CD1c-positive myeloid dendritic cell (primary cell): ENCODE measurements around the gene CBX3.
"Not testable (repeated sequence)": the region's sequence is repeated elsewhere in the genome, so short reads cannot be mapped to it uniquely, and the experiment has no call there.

Source experiments
- DNase-seq: peaks from one replicate; pipeline ENCODE4 v3.0.0-alpha.2; 2016; ENCODE audit errors: extremely low spot score

CBX3 gene

DNA sequence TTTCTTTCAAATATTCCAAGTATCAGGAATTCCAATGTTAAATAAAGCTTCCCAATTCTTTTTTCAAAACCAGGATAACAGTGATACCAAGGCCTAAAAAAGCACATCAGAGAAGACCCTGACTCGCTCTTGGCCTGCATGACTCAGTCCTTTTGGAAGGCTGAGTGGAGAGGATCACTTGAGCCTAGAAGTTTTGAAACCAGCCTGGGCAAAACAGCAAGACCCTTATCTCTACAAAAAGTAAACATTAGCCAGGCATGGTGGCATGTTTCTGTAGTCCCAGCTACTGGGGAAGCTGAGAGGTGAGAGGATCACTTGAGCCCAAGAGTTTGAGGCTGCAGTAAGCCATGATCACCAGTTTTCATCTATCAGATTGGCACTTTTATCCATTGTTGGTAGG is 30.9 kb upstream of the CBX3 start:
- no peak for DNase-seq

DNA sequence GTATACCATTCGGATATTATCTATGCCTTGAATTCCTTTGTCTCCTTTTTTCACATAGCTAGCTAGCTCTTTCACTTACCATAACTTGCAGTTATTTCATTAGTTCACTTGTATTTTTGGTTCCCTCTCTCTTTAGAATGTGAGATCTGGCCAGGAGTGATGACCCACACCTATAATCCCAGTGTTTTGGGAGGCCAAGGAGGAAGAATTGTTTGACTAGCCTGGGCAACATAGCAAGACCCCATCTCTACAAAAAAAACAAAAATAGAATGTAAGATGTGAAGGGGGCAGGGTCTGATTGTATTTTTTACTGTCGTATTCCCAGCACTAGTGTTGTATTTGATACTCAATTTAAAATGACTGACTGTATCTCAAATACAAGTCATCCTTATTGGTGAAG is 29.9 kb upstream of the CBX3 start:
- DNase-seq = no peak

DNA sequence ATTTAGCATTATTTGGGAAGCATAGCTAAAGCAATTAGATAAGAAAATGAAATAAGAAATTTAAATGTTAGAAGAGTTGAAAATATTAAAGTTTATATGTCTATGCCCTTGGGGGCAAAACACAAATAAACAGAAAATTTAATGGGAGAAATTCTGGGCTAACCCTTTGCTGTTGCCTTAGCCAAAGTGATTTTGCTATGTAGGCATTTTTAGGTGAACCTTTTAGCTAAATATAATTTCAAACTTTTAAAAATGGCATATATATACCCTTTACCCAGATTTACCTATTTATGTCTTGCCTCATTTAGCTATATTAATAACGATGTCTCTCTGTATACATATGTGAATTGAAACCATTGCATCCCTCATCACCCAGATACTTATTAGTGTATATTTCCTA is 29.5 kb upstream of the CBX3 start:
- peak; percentile 5 for DNase-seq

DNA sequence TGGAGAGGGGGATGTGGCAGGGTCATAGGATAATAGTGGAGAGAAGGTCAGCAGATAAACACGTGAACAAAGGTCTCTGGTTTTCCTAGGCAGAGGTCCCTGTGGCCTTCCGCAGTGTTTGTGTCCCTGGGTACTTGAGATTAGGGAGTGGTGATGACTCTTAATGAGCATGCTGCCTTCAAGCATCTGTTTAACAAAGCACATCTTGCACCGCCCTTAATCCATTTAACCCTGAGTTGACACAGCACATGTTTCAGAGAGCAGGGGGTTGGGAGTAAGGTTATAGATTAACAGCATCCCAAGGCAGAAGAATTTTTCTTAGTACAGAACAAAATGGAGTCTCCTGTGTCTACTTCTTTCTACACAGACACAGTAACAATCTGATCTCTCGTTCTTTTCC is 25.6 kb upstream of the CBX3 start:
- DNase-seq = not testable (repeated sequence)

DNA sequence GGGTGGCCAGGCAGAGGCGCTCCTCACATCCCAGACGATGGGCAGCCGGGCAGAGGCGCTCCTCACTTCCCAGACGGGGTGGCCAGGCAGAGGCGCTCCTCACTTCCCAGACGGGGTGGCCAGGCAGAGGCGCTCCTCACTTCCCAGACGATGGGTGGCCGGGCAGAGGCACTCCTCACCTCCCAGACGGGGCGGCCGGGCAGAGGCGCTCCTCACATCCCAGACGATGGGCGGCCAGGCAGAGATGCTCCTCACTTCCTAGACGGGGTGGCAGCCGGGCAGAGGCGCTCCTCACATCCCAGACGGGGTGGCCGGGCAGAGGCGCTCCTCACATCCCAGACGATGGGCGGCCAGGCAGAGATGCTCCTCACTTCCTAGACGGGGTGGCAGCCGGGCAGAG is 24.8 kb upstream of the CBX3 start:
- DNase-seq = not testable (repeated sequence)

DNA sequence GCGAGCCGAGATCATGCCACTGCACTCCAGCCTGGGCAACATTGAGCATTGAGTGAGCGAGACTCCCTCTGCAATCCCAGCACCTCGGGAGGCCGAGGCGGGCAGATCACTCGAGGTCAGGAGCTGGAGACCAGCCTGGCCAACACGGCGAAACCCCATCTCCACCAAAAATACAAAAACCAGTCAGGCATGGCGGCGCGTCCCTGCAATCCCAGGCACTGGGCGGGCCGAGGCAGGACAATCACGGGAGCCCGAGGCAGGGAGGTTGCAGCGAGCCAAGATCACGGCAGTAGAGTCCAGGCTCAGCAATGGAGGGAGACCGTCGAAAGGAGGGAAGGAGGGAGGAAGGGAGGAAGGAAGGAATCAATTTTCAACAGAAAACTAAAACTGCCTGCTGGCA is 24.3 kb upstream of the CBX3 start:
- DNase-seq = not testable (repeated sequence)

DNA sequence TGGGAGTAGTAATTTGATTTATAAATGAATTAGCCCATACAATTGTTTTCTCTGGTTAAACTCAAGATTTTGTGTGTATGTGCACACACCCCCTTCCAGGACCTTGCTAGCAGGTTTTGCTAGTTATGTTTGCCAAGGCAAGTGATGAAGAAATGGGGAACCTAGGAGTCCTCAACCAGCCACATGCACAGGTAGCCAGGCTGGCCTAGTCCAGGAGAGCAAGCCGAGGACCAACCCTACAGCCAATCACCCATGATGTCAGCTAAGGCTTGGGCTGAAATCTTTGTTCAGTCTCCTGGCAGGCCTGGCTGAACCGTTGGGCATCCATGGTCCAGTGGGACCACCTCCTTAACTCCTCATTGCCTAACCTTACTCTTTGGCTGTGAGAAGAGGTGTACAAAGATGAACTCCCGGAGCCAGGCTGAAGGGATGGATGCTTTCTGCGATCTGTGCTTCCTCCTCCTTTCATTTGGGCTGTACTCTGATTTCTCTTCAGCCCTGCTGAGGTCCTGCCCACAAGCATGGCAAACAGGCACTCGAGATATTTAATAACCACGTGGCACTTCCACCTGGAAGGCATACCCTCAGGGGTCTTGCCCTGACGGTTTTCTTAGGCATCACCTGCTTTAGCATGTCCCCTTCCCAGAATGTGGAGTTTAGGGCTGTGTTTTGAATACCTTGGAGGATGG is 23.1 kb upstream of the CBX3 start:
- DNase-seq = no peak

DNA sequence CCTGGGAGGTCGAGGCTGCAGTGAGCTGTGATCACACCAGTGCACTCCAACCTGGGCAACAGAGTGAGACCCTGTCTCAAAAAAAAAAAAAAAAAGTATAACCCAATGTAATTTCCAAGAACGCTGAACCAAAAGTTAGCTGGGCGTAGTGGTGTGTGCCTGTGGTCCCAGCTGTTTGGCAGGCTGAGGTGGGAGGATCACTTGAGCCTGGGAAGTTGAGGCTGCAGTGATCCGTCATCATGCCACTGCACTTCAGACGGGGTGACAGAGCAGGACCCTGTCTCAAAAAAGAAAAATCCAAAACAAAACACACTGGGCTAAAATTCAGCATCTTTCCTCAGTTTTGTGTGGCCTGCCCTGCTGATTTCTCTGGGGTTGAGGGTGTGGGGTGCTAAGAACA is 22.1 kb upstream of the CBX3 start:
- no peak for DNase-seq

DNA sequence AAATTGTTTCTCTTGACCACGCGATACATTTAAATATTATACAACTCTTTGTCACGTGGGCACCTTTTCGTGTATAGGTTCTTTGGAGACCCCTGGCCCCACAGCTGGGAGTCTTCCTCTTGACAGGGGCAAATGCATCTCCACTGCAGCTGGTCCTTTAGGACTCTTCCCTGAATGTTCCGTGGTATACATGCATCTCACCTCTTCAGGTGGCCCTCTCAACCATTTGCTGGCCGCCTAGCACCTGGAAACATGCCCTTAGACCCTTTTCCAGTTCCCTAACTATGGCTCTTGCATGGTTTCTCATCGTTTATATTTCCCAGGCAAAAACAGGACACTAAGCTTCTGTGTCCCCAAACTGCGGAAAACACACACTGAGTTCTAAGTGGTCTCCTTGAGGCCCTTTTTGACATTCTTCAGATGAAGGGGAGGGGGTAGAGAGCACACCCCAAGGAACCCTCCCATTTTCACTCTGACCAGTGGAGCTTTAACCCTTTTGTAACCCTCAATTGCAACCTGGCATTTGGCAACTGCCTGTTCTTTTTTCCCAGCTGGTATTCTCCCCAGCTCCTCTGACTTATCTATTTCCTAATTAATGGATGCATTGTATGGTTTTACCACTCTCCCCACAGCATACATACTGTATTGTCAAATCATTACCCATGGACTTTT is 21.6 kb upstream of the CBX3 start:
- DNase-seq = no peak

DNA sequence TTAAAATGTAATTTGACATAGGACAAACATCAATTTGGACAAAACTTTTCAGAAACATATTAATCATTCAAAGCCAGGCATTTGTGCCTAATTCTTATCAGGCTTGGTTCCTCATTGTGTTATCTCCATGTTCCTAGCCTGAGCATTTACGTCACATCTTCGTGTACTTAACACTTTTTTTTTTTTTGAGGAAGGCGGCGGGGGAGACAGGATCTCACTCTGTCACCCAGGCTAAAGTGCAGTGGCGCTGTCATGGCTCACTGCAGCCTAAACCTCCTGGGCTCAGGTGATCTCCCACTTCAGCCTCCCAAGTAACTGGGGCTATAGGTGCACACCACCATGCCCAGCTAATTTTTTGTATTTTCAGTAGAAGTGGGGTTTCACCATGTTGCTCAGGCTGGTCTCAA is 20.8 kb upstream of the CBX3 start:
- DNase-seq = no peak

DNA sequence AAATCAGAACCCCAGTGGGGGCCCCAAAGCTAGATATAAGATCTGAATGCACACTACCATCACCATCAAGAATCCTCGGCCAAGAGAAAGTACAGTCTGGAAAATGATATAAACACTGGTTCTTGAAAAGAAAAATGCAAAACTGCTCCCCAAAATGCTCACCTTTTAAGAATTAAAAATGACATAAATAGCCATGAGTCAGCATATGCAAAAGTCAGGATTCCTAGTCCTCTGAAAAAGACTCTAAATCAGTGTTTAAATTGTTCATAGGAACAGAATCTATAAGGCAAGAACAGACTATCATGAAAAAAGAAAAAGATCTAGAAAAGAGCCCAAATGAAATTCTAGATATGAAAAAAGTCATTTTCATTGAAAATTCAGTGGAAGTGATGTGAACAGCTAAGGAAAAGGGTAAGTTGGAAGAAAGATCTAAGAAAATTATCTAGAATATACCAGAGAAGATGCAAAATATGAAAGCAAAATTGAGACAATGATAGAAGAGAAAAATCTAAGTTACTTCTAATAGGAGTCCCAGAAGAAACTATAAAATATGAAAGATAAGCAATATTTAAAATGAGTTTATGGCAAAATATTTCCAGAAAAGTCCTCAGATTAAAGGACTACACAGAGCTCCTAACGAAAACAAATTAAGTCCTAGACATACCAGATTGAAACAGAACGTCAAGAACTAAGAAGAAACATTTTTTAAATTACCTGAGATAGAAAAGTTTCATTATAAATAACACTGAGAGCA is 19.9 kb upstream of the CBX3 start:
- no peak for DNase-seq

DNA sequence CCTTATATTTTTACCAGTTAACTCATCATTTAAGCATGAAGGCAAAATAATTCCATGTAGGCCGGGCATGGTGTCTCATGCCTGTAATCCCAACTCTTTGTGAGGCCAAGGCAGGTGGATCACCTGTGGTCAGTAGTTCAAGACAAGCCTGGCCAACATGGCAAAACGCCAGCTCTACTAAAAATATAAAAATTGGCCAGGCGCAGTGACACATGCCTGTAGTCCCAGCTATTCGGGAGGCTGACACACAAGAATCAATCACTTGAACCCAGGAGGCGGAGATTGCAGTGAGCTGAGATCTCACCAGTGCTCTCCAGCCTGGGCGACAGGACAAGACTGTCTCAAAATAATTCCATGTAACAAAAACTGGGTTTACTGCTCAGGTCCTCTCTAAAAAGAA is 19.3 kb upstream of the CBX3 start:
- no peak for DNase-seq

DNA sequence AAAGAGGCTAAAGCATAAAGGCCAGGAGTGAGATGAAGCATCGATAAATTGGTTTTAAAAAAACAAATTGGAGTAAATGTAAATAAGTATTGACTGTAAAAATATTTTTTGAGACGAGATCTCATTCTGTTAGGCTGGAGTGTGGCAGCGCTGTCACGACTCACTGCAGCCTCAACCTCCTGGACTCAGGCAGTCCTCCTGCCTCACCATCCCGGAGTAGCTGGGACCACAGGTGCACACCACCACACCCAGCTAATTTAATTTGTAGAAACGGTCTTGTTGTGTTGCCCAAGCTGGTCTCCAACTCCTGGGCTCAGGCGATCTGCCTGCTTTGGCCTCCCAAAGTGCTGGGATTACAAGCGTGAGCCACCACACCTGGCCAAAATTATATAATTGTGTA is 18.8 kb upstream of the CBX3 start:
- DNase-seq = no peak

DNA sequence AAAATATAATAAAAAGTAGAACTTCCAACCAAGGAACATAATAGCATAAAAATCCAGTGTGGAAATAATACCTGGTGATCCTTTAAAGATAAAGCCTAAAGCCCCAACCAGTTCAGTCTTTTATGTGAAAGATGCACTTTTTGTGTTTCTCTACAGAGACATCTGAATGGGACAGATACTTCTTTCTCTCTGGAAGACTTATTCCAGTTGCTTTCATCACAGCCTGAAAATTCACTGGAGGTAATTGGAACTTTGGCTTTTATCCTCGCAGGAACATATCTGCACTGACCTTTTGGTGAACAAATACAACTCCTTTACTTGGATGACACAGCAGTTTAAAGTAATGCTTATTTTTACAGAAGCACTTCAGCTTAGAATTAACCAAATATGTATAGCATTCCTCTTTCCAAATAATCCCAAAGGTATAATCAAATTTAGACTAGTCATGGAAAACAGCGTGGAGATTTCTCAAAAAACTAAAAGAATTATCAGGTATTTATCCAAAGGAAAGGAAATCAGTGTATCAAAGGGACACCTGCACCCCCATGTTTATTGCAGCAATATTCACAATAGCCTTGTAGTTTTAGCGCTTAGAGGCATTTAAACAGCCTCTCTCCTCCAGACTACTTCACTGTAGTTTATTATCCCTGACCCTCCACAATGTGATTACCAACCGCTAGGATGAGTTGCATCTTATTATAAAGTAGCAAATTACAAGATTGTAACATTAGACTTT is 17.8 kb upstream of the CBX3 start:
- DNase-seq = no peak

DNA sequence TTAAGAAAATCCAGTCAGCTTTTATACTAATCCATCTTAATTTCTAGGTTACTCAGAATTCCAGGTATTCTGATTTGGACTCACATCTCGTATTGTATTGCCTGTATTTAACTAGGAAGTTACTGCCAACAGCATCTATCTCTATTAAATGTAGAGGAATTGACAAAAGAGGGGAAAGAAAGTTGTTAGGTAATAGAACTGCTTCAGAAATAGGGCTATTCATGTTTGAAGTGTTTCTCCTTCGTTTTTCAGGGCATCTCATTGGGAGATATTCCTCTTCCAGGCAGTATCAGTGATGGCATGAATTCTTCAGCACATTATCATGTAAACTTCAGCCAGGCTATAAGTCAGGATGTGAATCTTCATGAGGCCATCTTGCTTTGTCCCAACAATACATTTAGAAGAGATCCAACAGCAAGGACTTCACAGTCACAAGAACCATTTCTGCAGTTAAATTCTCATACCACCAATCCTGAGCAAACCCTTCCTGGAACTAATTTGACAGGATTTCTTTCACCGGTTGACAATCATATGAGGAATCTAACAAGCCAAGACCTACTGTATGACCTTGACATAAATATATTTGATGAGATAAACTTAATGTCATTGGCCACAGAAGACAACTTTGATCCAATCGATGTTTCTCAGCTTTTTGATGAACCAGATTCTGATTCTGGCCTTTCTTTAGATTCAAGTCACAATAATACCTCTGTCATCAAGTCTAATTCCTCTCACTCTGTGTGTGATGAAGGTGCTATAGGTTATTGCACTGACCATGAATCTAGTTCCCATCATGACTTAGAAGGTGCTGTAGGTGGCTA is 17.1 kb upstream of the CBX3 start:
- not testable (repeated sequence) for DNase-seq

DNA sequence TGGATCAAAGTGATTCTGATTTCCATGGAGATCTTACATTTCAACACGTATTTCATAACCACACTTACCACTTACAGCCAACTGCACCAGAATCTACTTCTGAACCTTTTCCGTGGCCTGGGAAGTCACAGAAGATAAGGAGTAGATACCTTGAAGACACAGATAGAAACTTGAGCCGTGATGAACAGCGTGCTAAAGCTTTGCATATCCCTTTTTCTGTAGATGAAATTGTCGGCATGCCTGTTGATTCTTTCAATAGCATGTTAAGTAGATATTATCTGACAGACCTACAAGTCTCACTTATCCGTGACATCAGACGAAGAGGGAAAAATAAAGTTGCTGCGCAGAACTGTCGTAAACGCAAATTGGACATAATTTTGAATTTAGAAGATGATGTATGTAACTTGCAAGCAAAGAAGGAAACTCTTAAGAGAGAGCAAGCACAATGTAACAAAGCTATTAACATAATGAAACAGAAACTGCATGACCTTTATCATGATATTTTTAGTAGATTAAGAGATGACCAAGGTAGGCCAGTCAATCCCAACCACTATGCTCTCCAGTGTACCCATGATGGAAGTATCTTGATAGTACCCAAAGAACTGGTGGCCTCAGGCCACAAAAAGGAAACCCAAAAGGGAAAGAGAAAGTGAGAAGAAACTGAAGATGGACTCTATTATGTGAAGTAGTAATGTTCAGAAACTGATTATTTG is 16.3 kb upstream of the CBX3 start:
- DNase-seq = no peak

DNA sequence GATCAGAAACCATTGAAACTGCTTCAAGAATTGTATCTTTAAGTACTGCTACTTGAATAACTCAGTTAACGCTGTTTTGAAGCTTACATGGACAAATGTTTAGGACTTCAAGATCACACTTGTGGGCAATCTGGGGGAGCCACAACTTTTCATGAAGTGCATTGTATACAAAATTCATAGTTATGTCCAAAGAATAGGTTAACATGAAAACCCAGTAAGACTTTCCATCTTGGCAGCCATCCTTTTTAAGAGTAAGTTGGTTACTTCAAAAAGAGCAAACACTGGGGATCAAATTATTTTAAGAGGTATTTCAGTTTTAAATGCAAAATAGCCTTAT is 15.7 kb upstream of the CBX3 start:
- no peak for DNase-seq

DNA sequence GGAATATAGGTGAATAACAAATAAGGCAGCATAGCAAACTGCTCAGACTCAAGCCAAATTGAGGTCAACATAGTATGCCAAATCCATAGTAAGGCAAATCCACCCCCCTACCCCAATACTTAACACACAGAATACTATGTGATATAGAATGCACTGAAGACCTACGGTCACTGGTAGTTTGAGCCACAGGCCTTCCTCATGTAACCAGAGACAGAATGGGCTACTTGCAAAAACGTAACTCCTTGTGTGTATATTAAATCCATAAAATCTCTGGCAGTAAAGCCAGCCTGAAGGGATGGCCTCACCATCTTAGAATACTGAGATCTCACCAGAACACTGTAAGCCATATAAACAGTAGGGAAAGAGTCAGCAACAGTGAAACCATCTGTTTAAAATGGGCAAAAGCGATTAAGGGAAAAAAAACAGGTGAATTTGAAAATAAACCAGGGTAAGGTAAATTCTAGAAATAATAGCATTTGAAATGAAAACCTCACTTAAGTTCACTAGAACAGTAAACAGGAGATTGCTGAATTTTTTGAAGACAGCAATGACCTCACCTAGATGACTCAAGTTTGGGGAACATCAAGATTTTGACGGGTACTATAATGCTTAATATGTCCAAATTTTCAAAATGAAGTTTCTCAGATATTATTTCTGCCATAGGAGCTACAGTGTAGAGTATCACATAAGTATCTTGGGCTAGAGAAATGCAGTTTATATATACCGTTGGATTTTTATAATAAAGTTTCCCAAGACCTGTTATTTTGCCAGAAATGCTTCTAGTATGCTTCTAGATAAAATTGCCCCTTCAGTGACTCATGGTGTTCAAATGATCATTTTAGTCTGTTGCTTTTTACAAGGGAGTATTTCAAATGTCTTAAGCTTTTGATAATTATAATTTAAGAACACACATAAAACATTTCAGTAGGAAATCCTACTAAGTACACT is 14.9 kb upstream of the CBX3 start:
- no peak for DNase-seq

DNA sequence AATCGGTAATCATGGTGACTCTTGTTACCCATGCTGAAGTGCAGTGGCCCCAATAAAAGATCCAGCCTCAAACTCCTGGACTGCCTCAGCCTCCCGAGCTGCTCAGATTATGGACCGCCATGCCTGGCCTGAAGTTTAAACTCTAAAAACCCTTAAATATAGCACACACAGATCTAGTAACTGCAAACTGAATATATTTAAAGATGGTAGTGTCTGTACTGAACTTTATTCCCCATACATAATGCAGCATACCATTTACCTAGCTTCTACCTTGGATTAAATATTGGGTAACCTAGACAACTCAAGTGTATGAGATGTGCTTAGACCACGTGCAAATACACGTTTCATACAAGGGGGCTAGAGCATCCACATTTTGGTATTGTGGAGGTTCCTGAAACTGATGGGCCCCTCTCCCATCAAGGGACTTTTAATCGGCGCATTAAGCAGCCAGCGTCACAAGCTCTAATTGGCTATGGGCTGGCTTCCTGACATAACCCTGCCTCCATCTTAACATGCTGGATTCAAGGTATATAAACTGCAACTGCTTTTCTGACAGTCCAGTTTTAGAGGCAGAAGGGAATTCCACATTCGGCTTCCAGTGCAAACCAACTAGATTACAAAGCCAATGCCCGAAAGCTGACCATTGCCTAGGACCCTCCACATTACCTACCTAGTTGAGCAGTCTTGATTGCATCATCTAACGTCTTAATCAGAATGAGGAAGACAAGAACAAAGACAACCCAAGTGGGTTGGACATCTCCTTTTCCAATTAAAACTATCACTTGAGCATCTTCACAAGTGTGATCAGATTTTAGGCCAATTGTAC is 14.0 kb upstream of the CBX3 start:
- DNase-seq = peak; percentile 21
